Right lobe of liver (tissue), 4 donors: ENCODE results near the gene GTF2H3.

Experiments used
- POLR2A ChIP-seq: fragments of 450-650 bp; IDR thresholded peaks from one replicate; pipeline ENCODE4 v1.6.1; 2017; ENCODE audit warnings: antibody characterized with exemption, mild to moderate bottlenecking
- TF ChIP-seq, protein P1 (sequence below), 4 donors: fragments of 200-600 bp in 3 of 4; fragments of 450-650 bp in 1 of 4; IDR thresholded peaks; one replicate each; pipeline versions ENCODE4 v1.5.1 to v1.8.0; 2016 to 2022; ENCODE audit warnings: antibody characterized with exemption in 4 of 4, mild to moderate bottlenecking in 2 of 4
- donor health status: DM: no; HTN: no; CAD: no.
- donor health status: DM: no; HTN: no; CAD: no.
- donor health status: DM: no; HTN: yes; CAD: no.

GRCh38 chr12:123597100-123597499, 36.5 kb upstream of the GTF2H3 start:
- TF ChIP-seq, protein P1, sequence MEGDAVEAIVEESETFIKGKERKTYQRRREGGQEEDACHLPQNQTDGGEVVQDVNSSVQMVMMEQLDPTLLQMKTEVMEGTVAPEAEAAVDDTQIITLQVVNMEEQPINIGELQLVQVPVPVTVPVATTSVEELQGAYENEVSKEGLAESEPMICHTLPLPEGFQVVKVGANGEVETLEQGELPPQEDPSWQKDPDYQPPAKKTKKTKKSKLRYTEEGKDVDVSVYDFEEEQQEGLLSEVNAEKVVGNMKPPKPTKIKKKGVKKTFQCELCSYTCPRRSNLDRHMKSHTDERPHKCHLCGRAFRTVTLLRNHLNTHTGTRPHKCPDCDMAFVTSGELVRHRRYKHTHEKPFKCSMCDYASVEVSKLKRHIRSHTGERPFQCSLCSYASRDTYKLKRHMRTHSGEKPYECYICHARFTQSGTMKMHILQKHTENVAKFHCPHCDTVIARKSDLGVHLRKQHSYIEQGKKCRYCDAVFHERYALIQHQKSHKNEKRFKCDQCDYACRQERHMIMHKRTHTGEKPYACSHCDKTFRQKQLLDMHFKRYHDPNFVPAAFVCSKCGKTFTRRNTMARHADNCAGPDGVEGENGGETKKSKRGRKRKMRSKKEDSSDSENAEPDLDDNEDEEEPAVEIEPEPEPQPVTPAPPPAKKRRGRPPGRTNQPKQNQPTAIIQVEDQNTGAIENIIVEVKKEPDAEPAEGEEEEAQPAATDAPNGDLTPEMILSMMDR (IDR thresholded peaks at IDR 0.05): no peak
- no peak for TF ChIP-seq POLR2A
